CD8-positive, alpha-beta memory T cell (primary cell): ENCODE data around the gene ATOH8. TPM values are rescaled to one million over a fixed set of nuclear protein-coding genes. Genes with fewer than 3 reads are reported as not detected.

Experiments used
- CTCF ChIA-PET: fragments of 350-600 bp; sonication (Branson Sonifier 250); formaldehyde crosslinking; loops from one replicate; lab custom pipeline; 2021; ENCODE audit warnings: antibody characterized with exemption; lab: Charles Lee
- POLR2A ChIA-PET: fragments of 350-600 bp; sonication (Branson Sonifier 250); formaldehyde crosslinking; loops from one replicate; lab custom pipeline; 2021; ENCODE audit warnings: antibody characterized with exemption; lab: Charles Lee
- DNase-seq, 5 donors: peaks; one replicate each; pipeline versions ENCODE4 v3.0.0 to v3.0.0-alpha.2; 2020 to 2022; ENCODE audit warnings: mixed read lengths in 1 of 5
- H3K27ac ChIP-seq: one replicate; pipeline ENCODE4 v1.7.0; 2013; ENCODE audit warnings: low read depth, mild to moderate bottlenecking, low read length, moderate library complexity
- H3K27me3 ChIP-seq: 2 replicates; pipeline ENCODE4 v1.7.0; 2013; ENCODE audit warnings: low read length, mild to moderate bottlenecking; ENCODE audit not compliant: insufficient read depth, poor library complexity, severe bottlenecking
- H3K36me3 ChIP-seq: 2 replicates; pipeline ENCODE4 v1.7.0; 2013; ENCODE audit warnings: mild to moderate bottlenecking, low read length, moderate library complexity; ENCODE audit not compliant: insufficient read depth
- H3K4me1 ChIP-seq: 2 replicates; pipeline ENCODE4 v1.7.0; 2013; ENCODE audit warnings: mild to moderate bottlenecking, low read length, moderate library complexity; ENCODE audit not compliant: insufficient read depth
- H3K4me3 ChIP-seq: 2 replicates; pipeline ENCODE4 v1.7.0; 2013; ENCODE audit warnings: mild to moderate bottlenecking, low read length
- H3K9me3 ChIP-seq: 2 replicates; pipeline ENCODE4 v1.7.0; 2013; ENCODE audit warnings: mild to moderate bottlenecking, low read length
- H3K27ac Mint-ChIP-seq, 8 donors: one replicate each; pipeline ENCODE4 v1.8.0; 2020 to 2021; ENCODE audit warnings: mixed read lengths in 8 of 8, mild to moderate bottlenecking in 6 of 8, inconsistent platforms in 3 of 8, moderate library complexity in 3 of 8
- H3K27me3 Mint-ChIP-seq, 2 donors: one replicate each; pipeline ENCODE4 v1.8.0; 2020 to 2021; ENCODE audit warnings: mixed read lengths in 2 of 2, mild to moderate bottlenecking in 1 of 2, moderate library complexity in 1 of 2
- H3K36me3 Mint-ChIP-seq, 3 donors: one replicate each; pipeline ENCODE4 v1.8.0; 2020 to 2021; ENCODE audit warnings: mixed read lengths in 3 of 3, inconsistent platforms in 1 of 3, mild to moderate bottlenecking in 1 of 3
- H3K4me1 Mint-ChIP-seq, 3 donors: one replicate each; pipeline ENCODE4 v1.8.0; 2020 to 2021; ENCODE audit warnings: mixed read lengths in 3 of 3, inconsistent platforms in 1 of 3, mild to moderate bottlenecking in 1 of 3
- H3K4me3 Mint-ChIP-seq, 7 donors: one replicate each; pipeline ENCODE4 v1.8.0; 2020 to 2021; ENCODE audit warnings: mixed read lengths in 7 of 7, mild to moderate bottlenecking in 6 of 7, moderate library complexity in 4 of 7, inconsistent platforms in 2 of 7
- H3K9me3 Mint-ChIP-seq, 5 donors: one replicate each; pipeline ENCODE4 v1.8.0; 2020 to 2022; ENCODE audit warnings: mixed read lengths in 5 of 5, mild to moderate bottlenecking in 3 of 5, moderate library complexity in 2 of 5, inconsistent platforms in 1 of 5
- polyA plus RNA-seq: library from polyadenylated mRNA; unstranded; fragments of 300-500 nt; fragmentation: Illumina TruSeq; gene quantifications from one replicate; pipeline ENCODE4 v1.2.3, GENCODE V29; 2021
- total RNA-seq, 2 experiments: library from RNA; stranded (reverse); gene quantifications; one replicate each; pipeline ENCODE4 v1.2.3, GENCODE V29; 2021

Gene ATOH8
- total and polyA plus RNA-seq, 3 experiments from 2014 or later, result not detected

DNA sequence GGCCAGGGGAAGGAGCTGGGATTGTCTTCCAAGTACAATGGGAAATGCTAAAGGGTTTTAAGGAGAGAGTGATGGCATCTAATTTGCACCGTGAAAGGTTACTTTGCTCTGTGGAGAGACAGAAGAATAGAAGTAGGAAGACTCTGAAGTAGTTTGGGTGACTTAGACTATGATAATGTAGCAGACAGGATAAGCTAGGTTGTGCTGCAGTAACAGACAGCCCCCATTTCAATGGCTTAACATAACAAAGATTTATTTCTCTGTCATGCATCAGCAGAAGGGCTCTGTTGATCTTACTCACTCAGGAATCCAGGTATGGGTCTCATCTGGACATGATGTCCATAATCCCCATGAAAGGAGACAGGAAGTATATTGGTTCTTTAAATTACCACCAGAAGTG lies 33.3 kb upstream of the ATOH8 start:
- Histone ChIP-seq H3K4me1 (no peaks in the 10 kb centered on the region), H3K27ac (no peak overlapping the region), H3K36me3 (no peaks in the 10 kb centered on the region), H3K9me3 (no peaks in the 10 kb centered on the region), H3K4me3 (no peak overlapping the region), H3K27me3 (no peaks in the 10 kb centered on the region)
- Mint-ChIP-seq H3K4me1 (no peaks in the 10 kb centered on the region), H3K27me3 (peaks cover 8 to 14% of the 10 kb centered on the region in 2 donors), H3K9me3 (peaks cover 0 to 2% (median 0%) of the 10 kb centered on the region in 5 donors), H3K4me3 (no peak overlapping the region), H3K27ac (no peak overlapping the region), H3K36me3 (no peaks in the 10 kb centered on the region)
- DNase-seq, result no peak
- POLR2A ChIA-PET, result no interaction called here
- CTCF ChIA-PET, result interaction anchor here (1.2 to 2.3 kb wide), 3 partner anchors 9 to 13 kb away, joined by 4 to 10 read pairs (median 8); no protein-coding TSS in a partner anchor

DNA sequence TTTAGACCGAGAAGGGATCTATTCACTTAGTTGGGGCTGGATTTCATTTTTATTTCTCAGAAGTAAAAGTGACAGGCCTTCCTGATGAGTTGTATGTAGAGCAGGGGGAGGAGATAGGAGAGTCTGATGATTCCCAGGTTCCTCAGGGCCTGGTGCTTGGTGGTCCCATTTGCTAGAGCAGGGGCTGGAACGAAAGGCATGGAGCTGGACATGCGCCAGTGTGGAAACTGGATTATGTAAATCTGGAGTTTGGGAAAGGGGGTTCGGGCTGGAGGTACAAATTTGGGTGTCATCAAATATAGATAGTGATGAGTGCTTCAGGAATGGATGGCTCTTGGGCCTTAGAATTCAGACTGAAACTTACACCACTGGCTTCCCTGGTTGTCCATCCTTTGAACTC lies 32.1 kb upstream of the ATOH8 start:
- Mint-ChIP-seq H3K27me3 (peaks cover 8% of the 10 kb centered on the region in 2 donors), H3K36me3 (no peaks in the 10 kb centered on the region), H3K4me1 (no peaks in the 10 kb centered on the region), H3K27ac (no peak overlapping the region), H3K9me3 (peaks cover 0 to 2% (median 0%) of the 10 kb centered on the region in 5 donors), H3K4me3 (no peak overlapping the region)
- DNase-seq, result no peak
- CTCF ChIA-PET, result no interaction called here
- H3K27ac ChIP-seq, result no peak overlapping the region
- H3K4me3 ChIP-seq, result no peak overlapping the region
- no peaks in the 10 kb centered on the region for H3K9me3 ChIP-seq
- no peaks in the 10 kb centered on the region for H3K36me3 ChIP-seq
- H3K27me3 ChIP-seq, result no peaks in the 10 kb centered on the region
- H3K4me1 ChIP-seq, result no peaks in the 10 kb centered on the region
- POLR2A ChIA-PET, result interaction anchor here (0.7 kb wide), 1 partner anchor 135 kb away, joined by 6 read pairs; no protein-coding TSS in a partner anchor

DNA sequence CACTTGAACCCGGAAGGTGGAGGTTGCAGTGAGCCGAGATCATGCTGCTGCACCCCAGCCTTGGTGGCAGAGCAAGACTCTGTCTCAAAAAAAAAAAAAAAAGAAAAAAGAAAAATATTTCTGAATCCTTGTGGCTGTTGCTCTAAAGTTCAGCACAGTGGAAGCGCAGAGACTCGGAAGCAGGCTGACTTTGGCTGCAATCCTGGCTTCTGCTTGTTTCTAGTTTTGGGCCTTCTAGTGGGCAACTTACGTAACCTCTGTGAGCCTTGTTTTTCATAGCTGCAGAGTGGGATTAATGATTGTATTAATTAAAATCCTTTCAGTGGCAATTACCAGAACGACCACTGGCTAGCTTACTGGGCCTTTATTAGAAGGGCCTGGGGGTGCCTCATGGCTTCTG lies 31.3 kb upstream of the ATOH8 start:
- ChIA-PET POLR2A (interaction anchor here (0.6 to 0.7 kb wide), 2 partner anchors 135 to 406 kb away, joined by 4 to 6 read pairs; no protein-coding TSS in a partner anchor), CTCF (interaction anchor here (1.0 to 1.2 kb wide), 2 partner anchors 8 to 16 kb away, joined by 3 read pairs; no protein-coding TSS in a partner anchor)

DNA sequence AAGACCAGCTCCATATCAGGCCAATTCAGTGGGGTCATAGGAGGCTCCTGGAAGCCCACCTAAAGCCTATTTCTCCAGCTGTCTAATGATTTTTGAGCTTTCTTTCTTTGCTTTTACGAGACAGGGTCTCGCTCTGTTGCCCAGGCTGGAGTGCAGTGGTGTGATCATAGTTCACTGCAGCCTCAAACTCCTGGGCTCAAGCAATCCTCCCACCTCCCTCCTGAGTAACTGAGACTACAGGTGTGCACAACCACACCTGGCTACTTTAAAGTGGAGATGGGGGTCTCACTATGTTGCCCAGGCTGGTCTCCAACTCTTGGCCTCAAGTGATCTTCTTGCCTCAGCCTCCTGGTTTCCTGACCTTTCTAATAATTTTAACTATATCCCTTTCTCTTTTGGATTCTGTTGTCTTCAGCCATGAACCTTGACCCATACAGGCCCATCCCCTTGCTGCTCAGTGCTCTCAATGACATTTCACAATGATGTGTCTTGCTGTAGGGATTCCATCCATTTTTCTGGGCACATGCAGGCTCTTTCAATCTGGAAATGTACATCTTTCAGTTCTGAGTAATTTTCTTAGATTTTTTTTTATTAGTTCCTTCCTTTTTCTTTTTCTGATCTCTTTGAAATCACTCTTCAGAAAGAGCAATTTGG lies 30.0 kb upstream of the ATOH8 start:
- ChIA-PET POLR2A (no interaction called here), CTCF (interaction anchor here (1.0 to 2.1 kb wide), 5 partner anchors 9 to 356 kb away, joined by 3 to 5 read pairs (median 4); no protein-coding TSS in a partner anchor)
- no peaks in the 10 kb centered on the region for H3K27me3 ChIP-seq
- Mint-ChIP-seq H3K36me3 (no peaks in the 10 kb centered on the region), H3K4me1 (peaks cover 0 to 3% (median 0%) of the 10 kb centered on the region in 3 donors), H3K27me3 (peaks cover 8 to 9% of the 10 kb centered on the region in 2 donors), H3K4me3 (no peak overlapping the region), H3K27ac (no peak overlapping the region), H3K9me3 (peaks cover 0 to 2% (median 0%) of the 10 kb centered on the region in 5 donors)
- no peaks in the 10 kb centered on the region for H3K9me3 ChIP-seq
- H3K27ac ChIP-seq, result no peak overlapping the region
- H3K4me3 ChIP-seq, result no peak overlapping the region
- H3K36me3 ChIP-seq, result no peaks in the 10 kb centered on the region
- DNase-seq, result no peak
- H3K4me1 ChIP-seq, result peaks cover 3% of the 10 kb centered on the region

More for the DNA sequence above, 31.3 kb upstream of the ATOH8 start:
- Histone ChIP-seq H3K4me3 (no peak overlapping the region), H3K9me3 (no peaks in the 10 kb centered on the region), H3K27ac (no peak overlapping the region), H3K27me3 (no peaks in the 10 kb centered on the region), H3K4me1 (no peaks in the 10 kb centered on the region), H3K36me3 (no peaks in the 10 kb centered on the region)
- H3K4me3 Mint-ChIP-seq, result no peak overlapping the region
- peaks cover 0 to 2% (median 0%) of the 10 kb centered on the region in 5 donors for H3K9me3 Mint-ChIP-seq
- DNase-seq, result no peak
- no peaks in the 10 kb centered on the region for H3K4me1 Mint-ChIP-seq
- no peaks in the 10 kb centered on the region for H3K36me3 Mint-ChIP-seq
- peaks cover 6 to 8% of the 10 kb centered on the region in 2 donors for H3K27me3 Mint-ChIP-seq
- no peak overlapping the region for H3K27ac Mint-ChIP-seq

DNA sequence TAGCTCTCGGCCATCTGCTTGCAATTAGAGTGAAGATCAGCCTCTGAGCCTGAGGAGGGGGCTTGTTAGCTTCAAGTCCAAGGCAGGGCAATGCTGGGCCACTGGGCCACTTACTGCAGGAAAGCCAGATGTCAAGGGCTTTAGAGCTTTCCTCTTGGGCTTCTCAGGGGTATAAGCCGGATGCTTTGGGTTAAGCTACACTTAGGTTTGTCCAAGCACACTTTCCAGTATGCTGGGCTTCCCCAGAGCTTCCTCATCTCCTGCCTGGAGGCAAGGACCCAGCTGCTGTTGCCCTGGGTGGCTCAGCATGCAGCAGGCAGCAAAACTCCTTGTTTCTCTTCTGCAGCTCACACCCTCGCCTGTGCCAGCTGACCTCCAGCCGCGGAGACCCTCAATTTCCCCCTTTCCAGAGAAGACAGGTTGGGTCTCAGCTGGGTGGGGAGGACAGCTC lies 29.0 kb upstream of the ATOH8 start:
- no peak overlapping the region for H3K27ac Mint-ChIP-seq
- no peak for DNase-seq
- peaks cover 0 to 2% (median 0%) of the 10 kb centered on the region in 5 donors for H3K9me3 Mint-ChIP-seq
- peaks cover 11 to 14% of the 10 kb centered on the region in 2 donors for H3K27me3 Mint-ChIP-seq
- no peak overlapping the region for H3K27ac ChIP-seq
- H3K9me3 ChIP-seq, result no peaks in the 10 kb centered on the region
- H3K36me3 ChIP-seq, result no peaks in the 10 kb centered on the region
- no peak overlapping the region for H3K4me3 Mint-ChIP-seq
- peaks cover 6% of the 10 kb centered on the region for H3K27me3 ChIP-seq
- no peak overlapping the region for H3K4me3 ChIP-seq
- H3K4me1 ChIP-seq, result peaks cover 8% of the 10 kb centered on the region
- CTCF ChIA-PET, result interaction anchor here (0.8 to 2.1 kb wide), 6 partner anchors 9 to 355 kb away, joined by 3 to 5 read pairs (median 4); no protein-coding TSS in a partner anchor
- no peaks in the 10 kb centered on the region for H3K36me3 Mint-ChIP-seq
- H3K4me1 Mint-ChIP-seq, result peaks cover 0 to 11% (median 0%) of the 10 kb centered on the region in 3 donors
- POLR2A ChIA-PET, result no interaction called here

DNA sequence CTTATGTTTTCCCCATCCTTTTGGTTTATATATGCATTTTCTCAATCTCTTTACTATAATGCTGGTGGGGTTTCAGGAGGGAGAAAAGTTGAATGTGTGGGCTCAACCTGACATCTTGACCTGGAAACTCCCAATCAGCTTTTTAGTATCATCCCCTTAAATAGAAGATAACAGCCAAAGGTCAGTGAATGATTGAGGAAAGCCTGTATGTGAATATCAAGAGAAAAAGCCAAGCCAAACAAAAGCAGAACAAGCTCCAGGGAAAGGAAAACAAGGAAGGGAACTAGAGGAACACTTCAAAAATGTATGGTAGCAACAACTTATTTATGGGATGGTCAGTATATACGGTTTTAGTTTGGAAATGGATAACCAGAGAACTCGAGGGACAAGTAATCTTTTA lies 28.3 kb upstream of the ATOH8 start:
- H3K36me3 Mint-ChIP-seq, result no peaks in the 10 kb centered on the region
- peaks cover 0 to 2% (median 0%) of the 10 kb centered on the region in 5 donors for H3K9me3 Mint-ChIP-seq
- peaks cover 13 to 15% of the 10 kb centered on the region in 2 donors for H3K27me3 Mint-ChIP-seq
- H3K27ac Mint-ChIP-seq, result no peak overlapping the region
- POLR2A ChIA-PET, result interaction anchor here (0.6 kb wide), 1 partner anchor 20 kb away, joined by 3 read pairs; no protein-coding TSS in a partner anchor
- no peak overlapping the region for H3K4me3 ChIP-seq
- DNase-seq, result no peak
- no peaks in the 10 kb centered on the region for H3K9me3 ChIP-seq
- peaks cover 6% of the 10 kb centered on the region for H3K27me3 ChIP-seq
- no peak overlapping the region for H3K27ac ChIP-seq
- H3K36me3 ChIP-seq, result no peaks in the 10 kb centered on the region
- peaks cover 8% of the 10 kb centered on the region for H3K4me1 ChIP-seq
- peaks cover 0 to 11% (median 0%) of the 10 kb centered on the region in 3 donors for H3K4me1 Mint-ChIP-seq
- no peak overlapping the region for H3K4me3 Mint-ChIP-seq
- CTCF ChIA-PET, result interaction anchor here (0.8 to 2.1 kb wide), 4 partner anchors 10 to 102 kb away, joined by 3 to 5 read pairs (median 3); no protein-coding TSS in a partner anchor

DNA sequence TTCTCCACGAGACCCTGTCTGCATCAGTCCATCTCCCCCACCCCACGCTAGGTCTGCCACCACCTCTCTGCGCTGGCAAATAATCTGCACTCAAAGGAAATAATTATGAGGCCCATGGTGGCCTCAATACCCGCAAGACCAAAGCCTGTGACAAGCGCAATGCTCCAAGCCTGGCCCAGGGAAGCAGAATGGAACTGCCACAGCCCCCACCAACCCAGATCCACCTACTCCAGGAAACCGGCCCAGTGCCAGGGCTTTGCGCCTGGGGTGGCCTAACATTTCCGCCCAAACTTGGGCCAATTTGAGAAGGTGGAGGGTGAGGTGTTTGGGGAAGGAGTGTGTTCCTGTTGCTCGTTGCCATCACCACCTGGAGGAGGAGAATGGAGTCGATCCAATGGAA lies 26.0 kb upstream of the ATOH8 start:
- H3K27me3 ChIP-seq, result peaks cover 6% of the 10 kb centered on the region
- peaks cover 8% of the 10 kb centered on the region for H3K4me1 ChIP-seq
- no peaks in the 10 kb centered on the region for H3K9me3 ChIP-seq
- Mint-ChIP-seq H3K4me1 (peaks cover 0 to 11% (median 0%) of the 10 kb centered on the region in 3 donors), H3K36me3 (no peaks in the 10 kb centered on the region), H3K27ac (no peak overlapping the region), H3K4me3 (no peak overlapping the region), H3K9me3 (no peaks in the 10 kb centered on the region), H3K27me3 (peaks cover 17 to 19% of the 10 kb centered on the region in 2 donors)
- POLR2A ChIA-PET, result no interaction called here
- H3K4me3 ChIP-seq, result no peak overlapping the region
- no peak overlapping the region for H3K27ac ChIP-seq
- DNase-seq, result no peak
- CTCF ChIA-PET, result no interaction called here
- H3K36me3 ChIP-seq, result no peaks in the 10 kb centered on the region

DNA sequence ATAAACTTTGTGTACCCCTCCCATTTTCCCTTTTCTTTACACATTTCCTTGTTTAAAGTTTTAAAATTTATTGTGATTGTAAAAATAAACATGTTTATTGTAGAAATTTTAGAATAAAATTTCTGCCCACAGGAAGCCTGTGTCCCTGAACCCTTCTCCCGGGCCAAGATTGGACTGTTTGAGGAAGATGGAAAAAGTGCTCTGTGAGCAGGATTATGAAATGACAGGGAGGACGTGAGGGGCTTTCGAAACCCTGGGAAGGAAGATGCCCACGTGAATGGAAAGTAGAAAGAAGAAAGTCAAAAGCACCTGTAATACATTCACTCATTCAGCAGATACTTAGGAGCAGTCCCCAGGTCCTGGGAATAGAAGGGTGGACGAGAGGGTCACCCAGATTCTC lies 25.4 kb upstream of the ATOH8 start:
- POLR2A ChIA-PET, result no interaction called here
- DNase-seq, result no peak
- H3K9me3 ChIP-seq, result no peaks in the 10 kb centered on the region
- Mint-ChIP-seq H3K4me1 (peaks cover 0 to 11% (median 0%) of the 10 kb centered on the region in 3 donors), H3K36me3 (no peaks in the 10 kb centered on the region), H3K4me3 (no peak overlapping the region), H3K27ac (no peak overlapping the region), H3K27me3 (peaks cover 18 to 19% of the 10 kb centered on the region in 2 donors), H3K9me3 (no peaks in the 10 kb centered on the region)
- H3K4me1 ChIP-seq, result peaks cover 8% of the 10 kb centered on the region
- no peak overlapping the region for H3K4me3 ChIP-seq
- CTCF ChIA-PET, result interaction anchor here (0.6 to 2.4 kb wide), 19 partner anchors 8 to 467 kb away, joined by 3 to 23 read pairs (median 4); partner anchors contain the start of gene IMMT
- H3K27ac ChIP-seq, result no peak overlapping the region
- peaks cover 6% of the 10 kb centered on the region for H3K27me3 ChIP-seq
- H3K36me3 ChIP-seq, result no peaks in the 10 kb centered on the region
